K562 (cell line): ENCODE data around the gene ZMYND19. TPM values are rescaled to one million over a fixed set of nuclear protein-coding genes. Genes with fewer than 3 reads are reported as not detected.

Experiments
- L3MBTL2 ChIP-seq: fragments of 450-650 bp; IDR thresholded peaks from 2 replicates; pipeline ENCODE4 v1.6.1; 2016; ENCODE audit warnings: mild to moderate bottlenecking, moderate library complexity
- NCOA6 ChIP-seq: fragments of 450-650 bp; IDR thresholded peaks from 2 replicates; pipeline ENCODE4 v1.6.1; 2017; ENCODE audit warnings: mild to moderate bottlenecking
- ZKSCAN8 ChIP-seq: fragments of 200-800 bp; sonication (Bioruptor generic); IDR thresholded peaks from 2 replicates; pipeline ENCODE4 v1.6.1; 2016; ENCODE audit warnings: missing genetic modification characterization, missing compliant biosample characterization
- ZNF324 ChIP-seq: fragments of 250-450 bp; sonication (Bioruptor Pico); IDR thresholded peaks from 2 replicates; pipeline ENCODE4 v1.4.0; 2020; ENCODE audit warnings: mild to moderate bottlenecking
- ZNF41 ChIP-seq: fragments of 250-450 bp; sonication (Bioruptor Pico); conservative IDR thresholded peaks from 2 replicates; pipeline ENCODE4 v1.4.0; 2020; ENCODE audit warnings: mild to moderate bottlenecking
- polyA plus RNA-seq, 8 experiments: library from polyadenylated mRNA; depleted of rRNA in 4 of 8; stranded (reverse) in 5 of 8; unstranded in 3 of 8; fragments of >200 nt; fragmentation: Nextera tagmentation in 2 of 8; fragmentation: Illumina TruSeq in 1 of 8; extraction: Ambion mirVana in 2 of 8; extraction: Trizol in 1 of 8; gene quantifications; 2 replicates each; pipeline versions ENCODE4 v1.2.1 to v1.2.3, GENCODE V29; 2011 to 2014; ENCODE audit warnings: inconsistent platforms in 1 of 8, missing spikeins in 1 of 8
- total RNA-seq, 7 experiments: library from RNA; depleted of rRNA in 6 of 7; stranded (reverse); fragments of >200 nt in 6 of 7; fragmentation: Illumina TruSeq in 2 of 7; extraction: Trizol in 2 of 7; gene quantifications; 2 replicates each; pipeline versions ENCODE4 v1.2.1 to v1.2.3, GENCODE V29; 2011 to 2021; ENCODE audit warnings: low replicate concordance in 1 of 7
- TF ChIP-seq, protein P1 (sequence below): fragments of 250-450 bp; sonication (Bioruptor Pico); IDR thresholded peaks from 2 replicates; pipeline ENCODE4 v1.5.0; 2021; ENCODE audit warnings: mild to moderate bottlenecking, moderate library complexity
- TF ChIP-seq, protein P2 (sequence below): fragments of 450-650 bp; formaldehyde crosslinking; IDR thresholded peaks from 2 replicates; pipeline ENCODE4 v1.4.0; 2020; ENCODE audit warnings: mild to moderate bottlenecking, moderate library complexity
- TF ChIP-seq, protein P3 (sequence below), 3 experiments: fragments of 200-800 bp in 1 of 3; fragments of 250-450 bp in 1 of 3; fragments of 450-650 bp in 1 of 3; sonication (Bioruptor Pico) in 1 of 3; sonication (Bioruptor generic) in 1 of 3; formaldehyde crosslinking in 1 of 3; IDR thresholded peaks; 2 replicates each; pipeline versions ENCODE4 v1.6.1 to v1.8.0; 2016 to 2022; ENCODE audit warnings: mild to moderate bottlenecking in 2 of 3, missing genetic modification characterization in 2 of 3, missing compliant biosample characterization in 1 of 3, moderate library complexity in 1 of 3
- TF ChIP-seq, protein P4 (sequence below): fragments of 450-650 bp; IDR thresholded peaks from 2 replicates; pipeline ENCODE4 v1.6.1; 2016; ENCODE audit warnings: antibody characterized with exemption
- TF ChIP-seq, protein P5 (sequence below): fragments of 450-650 bp; IDR thresholded peaks from 2 replicates; pipeline ENCODE4 v1.6.1; 2016; ENCODE audit warnings: missing biosample characterization, missing genetic modification characterization
- TF ChIP-seq, protein P6 (sequence below): fragments of 200-800 bp; sonication (Bioruptor generic); IDR thresholded peaks from 2 replicates; pipeline ENCODE4 v1.6.1; 2017; ENCODE audit warnings: missing genetic modification characterization, missing compliant biosample characterization

Gene ZMYND19
- total and polyA plus RNA-seq, 9 of the 15 experiments (the other 6 are each of a cell fraction or from before 2014, with no cell fraction given) = 1.0 to 86.7 (median 44.0) TPM

DNA sequence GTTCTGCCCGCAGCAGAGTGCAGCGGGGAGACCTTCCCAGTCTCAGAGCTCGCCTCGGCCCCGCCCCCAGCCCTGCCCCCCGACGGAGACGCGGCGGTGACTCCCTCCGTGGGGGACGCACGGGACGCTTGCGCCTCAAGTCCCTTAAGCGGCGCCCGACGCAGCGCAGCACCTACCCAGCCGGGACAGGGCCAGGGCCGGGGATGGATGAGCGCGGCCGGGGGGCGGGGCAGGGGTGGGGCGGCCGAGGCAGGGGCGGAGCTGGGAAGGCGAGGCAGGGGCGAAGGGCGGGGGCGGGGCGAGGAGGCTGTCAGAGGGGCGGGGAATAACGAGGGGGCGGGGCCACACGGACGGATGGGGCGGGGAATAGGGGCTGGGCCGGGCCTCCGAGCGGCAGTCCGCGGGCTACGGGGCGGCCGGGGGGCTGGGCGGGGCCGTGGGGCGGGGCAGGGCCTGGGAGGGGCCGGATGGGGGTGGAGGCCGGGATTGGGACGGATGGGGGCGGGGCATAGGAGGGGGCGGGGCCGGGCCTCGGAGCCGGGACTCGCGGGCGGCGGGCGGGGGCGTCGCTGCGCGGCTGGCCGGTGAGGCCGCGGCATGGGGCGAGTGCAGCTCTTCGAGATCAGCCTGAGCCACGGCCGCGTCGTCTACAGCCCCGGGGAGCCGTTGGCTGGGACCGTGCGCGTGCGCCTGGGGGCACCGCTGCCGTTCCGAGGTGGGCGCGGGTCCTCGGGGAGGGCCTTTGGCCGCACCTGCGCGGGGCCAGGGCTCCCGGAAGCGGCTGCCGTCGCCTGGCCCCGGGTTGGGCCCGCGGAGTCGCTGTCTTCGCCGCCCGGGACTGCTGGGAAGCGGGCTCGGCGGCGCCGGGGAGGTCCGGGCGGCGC, 15.1 kb upstream of the ZMYND19 start, which contains the start of gene ARRDC1 (continued):
- TF ChIP-seq, protein P1, sequence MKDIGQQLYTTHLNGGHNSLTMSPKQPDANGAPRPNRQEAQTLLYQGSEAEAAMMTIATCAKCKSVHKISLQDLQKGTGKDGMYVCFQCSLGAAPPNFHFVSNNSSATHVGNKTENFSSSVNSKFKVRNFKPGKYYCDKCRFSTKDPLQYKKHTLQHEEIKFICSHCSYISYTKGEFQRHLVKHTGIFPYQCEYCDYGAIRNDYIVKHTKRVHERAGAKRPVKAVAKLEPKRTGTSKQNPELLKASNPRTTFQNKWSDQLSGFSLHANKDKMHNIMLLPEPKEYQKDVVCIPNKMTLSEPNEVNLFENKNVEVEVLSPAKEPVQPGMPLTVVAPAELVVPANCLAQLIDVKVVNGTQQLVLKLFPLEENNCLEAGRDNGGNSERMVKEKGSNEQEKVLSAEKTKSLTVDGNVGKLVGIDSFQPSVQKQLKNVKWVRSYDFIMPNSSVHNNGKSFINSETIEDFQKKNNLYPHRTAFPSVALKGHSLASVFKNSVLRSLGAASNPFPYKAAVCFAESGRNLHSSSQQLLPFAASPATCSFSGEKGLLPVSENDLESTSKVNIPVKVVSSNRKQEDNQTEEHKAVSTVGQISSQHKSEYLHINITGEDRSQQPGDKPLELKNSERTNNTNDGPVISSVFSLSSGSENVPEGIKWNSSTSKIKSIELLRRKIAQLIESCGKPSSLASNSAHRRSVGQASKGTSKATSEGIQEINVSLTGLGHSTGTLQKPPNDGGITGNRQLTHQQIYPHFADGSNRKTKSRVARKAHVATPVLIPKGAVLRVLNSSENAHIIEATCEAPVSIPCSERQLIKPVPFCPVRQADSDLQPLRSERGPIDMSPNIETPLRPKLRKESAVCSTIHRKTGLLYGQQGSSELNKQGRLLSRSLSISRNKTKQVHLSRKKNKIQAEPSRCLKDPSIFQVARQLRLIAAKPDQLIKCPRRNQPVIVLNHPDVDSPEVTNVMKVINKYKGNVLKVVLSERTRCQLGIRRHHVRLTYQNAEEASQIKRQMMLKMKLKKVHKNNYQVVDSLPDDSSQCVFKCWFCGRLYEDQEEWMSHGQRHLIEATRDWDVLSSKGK (CRISPR knock-in tag) = no peak
- TF ChIP-seq, protein P2, sequence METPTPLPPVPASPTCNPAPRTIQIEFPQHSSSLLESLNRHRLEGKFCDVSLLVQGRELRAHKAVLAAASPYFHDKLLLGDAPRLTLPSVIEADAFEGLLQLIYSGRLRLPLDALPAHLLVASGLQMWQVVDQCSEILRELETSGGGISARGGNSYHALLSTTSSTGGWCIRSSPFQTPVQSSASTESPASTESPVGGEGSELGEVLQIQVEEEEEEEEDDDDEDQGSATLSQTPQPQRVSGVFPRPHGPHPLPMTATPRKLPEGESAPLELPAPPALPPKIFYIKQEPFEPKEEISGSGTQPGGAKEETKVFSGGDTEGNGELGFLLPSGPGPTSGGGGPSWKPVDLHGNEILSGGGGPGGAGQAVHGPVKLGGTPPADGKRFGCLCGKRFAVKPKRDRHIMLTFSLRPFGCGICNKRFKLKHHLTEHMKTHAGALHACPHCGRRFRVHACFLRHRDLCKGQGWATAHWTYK = no peak; the same call in 1 of the 2 replicates
- TF ChIP-seq ZNF324 (CRISPR knock-in tag) (no peak), ZKSCAN8 (CRISPR knock-in tag) (no peak), L3MBTL2 (peak; percentile 90), ZNF41 (CRISPR knock-in tag) (no peak), NCOA6 (no peak)
- TF ChIP-seq, protein P3, sequence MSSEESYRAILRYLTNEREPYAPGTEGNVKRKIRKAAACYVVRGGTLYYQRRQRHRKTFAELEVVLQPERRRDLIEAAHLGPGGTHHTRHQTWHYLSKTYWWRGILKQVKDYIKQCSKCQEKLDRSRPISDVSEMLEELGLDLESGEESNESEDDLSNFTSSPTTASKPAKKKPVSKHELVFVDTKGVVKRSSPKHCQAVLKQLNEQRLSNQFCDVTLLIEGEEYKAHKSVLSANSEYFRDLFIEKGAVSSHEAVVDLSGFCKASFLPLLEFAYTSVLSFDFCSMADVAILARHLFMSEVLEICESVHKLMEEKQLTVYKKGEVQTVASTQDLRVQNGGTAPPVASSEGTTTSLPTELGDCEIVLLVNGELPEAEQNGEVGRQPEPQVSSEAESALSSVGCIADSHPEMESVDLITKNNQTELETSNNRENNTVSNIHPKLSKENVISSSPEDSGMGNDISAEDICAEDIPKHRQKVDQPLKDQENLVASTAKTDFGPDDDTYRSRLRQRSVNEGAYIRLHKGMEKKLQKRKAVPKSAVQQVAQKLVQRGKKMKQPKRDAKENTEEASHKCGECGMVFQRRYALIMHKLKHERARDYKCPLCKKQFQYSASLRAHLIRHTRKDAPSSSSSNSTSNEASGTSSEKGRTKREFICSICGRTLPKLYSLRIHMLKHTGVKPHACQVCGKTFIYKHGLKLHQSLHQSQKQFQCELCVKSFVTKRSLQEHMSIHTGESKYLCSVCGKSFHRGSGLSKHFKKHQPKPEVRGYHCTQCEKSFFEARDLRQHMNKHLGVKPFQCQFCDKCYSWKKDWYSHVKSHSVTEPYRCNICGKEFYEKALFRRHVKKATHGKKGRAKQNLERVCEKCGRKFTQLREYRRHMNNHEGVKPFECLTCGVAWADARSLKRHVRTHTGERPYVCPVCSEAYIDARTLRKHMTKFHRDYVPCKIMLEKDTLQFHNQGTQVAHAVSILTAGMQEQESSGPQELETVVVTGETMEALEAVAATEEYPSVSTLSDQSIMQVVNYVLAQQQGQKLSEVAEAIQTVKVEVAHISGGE (CRISPR knock-in tag; IDR thresholded peaks at IDR 0.05) = no peak
- TF ChIP-seq, protein P4, sequence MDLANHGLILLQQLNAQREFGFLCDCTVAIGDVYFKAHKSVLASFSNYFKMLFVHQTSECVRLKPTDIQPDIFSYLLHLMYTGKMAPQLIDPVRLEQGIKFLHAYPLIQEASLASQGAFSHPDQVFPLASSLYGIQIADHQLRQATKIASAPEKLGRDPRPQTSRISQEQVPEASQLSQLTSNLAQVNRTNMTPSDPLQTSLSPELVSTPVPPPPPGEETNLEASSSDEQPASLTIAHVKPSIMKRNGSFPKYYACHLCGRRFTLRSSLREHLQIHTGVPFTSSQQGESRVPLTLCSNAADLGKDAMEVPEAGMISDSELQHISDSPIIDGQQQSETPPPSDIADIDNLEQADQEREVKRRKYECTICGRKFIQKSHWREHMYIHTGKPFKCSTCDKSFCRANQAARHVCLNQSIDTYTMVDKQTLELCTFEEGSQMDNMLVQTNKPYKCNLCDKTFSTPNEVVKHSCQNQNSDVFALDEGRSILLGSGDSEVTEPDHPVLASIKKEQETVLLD = no peak
- TF ChIP-seq, protein P5, sequence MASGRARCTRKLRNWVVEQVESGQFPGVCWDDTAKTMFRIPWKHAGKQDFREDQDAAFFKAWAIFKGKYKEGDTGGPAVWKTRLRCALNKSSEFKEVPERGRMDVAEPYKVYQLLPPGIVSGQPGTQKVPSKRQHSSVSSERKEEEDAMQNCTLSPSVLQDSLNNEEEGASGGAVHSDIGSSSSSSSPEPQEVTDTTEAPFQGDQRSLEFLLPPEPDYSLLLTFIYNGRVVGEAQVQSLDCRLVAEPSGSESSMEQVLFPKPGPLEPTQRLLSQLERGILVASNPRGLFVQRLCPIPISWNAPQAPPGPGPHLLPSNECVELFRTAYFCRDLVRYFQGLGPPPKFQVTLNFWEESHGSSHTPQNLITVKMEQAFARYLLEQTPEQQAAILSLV (tag) = no peak
- TF ChIP-seq, protein P6, sequence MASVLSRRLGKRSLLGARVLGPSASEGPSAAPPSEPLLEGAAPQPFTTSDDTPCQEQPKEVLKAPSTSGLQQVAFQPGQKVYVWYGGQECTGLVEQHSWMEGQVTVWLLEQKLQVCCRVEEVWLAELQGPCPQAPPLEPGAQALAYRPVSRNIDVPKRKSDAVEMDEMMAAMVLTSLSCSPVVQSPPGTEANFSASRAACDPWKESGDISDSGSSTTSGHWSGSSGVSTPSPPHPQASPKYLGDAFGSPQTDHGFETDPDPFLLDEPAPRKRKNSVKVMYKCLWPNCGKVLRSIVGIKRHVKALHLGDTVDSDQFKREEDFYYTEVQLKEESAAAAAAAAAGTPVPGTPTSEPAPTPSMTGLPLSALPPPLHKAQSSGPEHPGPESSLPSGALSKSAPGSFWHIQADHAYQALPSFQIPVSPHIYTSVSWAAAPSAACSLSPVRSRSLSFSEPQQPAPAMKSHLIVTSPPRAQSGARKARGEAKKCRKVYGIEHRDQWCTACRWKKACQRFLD (CRISPR knock-in tag) = peak; percentile 54; the same call in 1 of the 2 replicates
